GM12874 (cell line): ENCODE data around the gene RPS6KA3.

Experiments used
- CTCF ChIP-seq: IDR thresholded peaks from 2 replicates; pipeline ENCODE4 v1.5.1; 2011; ENCODE audit warnings: low read depth, mild to moderate bottlenecking, control low read depth, low read length, moderate library complexity; ENCODE audit not compliant: insufficient read depth

The RPS6KA3 gene

GRCh38 chrX:20151689-20152088 is 115.0 kb downstream of the RPS6KA3 start:
- TF ChIP-seq CTCF = no peak

- no peak for TF ChIP-seq CTCF
Measured at GRCh38 chrX:20149326-20149725, 117.4 kb downstream of the RPS6KA3 start.

GRCh38 chrX:20147561-20147960 is 119.1 kb downstream of the RPS6KA3 start:
- no peak for TF ChIP-seq CTCF

- no peak for TF ChIP-seq CTCF
Measured at GRCh38 chrX:20144491-20144890, 122.2 kb downstream of the RPS6KA3 start.

- no peak for TF ChIP-seq CTCF
Measured at GRCh38 chrX:20143561-20143960, 123.1 kb downstream of the RPS6KA3 start.

GRCh38 chrX:20143111-20143510 is 123.6 kb downstream of the RPS6KA3 start:
- TF ChIP-seq CTCF = no peak

GRCh38 chrX:20141281-20142220 is 125.2 kb downstream of the RPS6KA3 start, which contains the start of gene EIF1AX:
Gene EIF1AX, minus strand, starts transcription at chrX:20141838. Its CDS starts 198 bp downstream, at chrX:20141640.
- no peak for TF ChIP-seq CTCF
